IMR-90 (cell line): ENCODE measurements around the gene MPPED1. TPM values are rescaled to one million over a fixed set of nuclear protein-coding genes. Genes with fewer than 3 reads are reported as not detected.

ENCODE experiments used
- ATAC-seq: fragments of 200-7000 bp; cut with Tn5 transposase; 2 replicates; pipeline ENCODE4 v1.9.1; 2020; ENCODE audit warnings: low read depth, mild to moderate bottlenecking, moderate library complexity
- BruUV-seq: library from RNA; stranded (reverse); fragments of 400-500 nt; replicated peaks from 2 replicates; lab custom pipeline; 2021; lab: Mats Ljungman, UMichigan
- CTCF ChIA-PET: fragments of 300-600 bp; formaldehyde crosslinking; extraction: SDS; loops from one replicate; lab custom pipeline; 2021; ENCODE audit warnings: antibody characterized with exemption; lab: Yijun Ruan, JAX
- POLR2A ChIA-PET: fragments of 300-600 bp; sonication (Branson Sonifier 250); formaldehyde crosslinking; loops from one replicate; lab custom pipeline; 2022; ENCODE audit warnings: antibody characterized with exemption; ENCODE audit not compliant: unreplicated experiment; lab: Charles Lee
- DNase-seq: peaks from one replicate; pipeline ENCODE4 v3.0.0; 2013
- H2AFZ ChIP-seq: replicated peaks from 2 replicates; pipeline ENCODE3; 2013; ENCODE audit warnings: low read length, mild to moderate bottlenecking; ENCODE audit not compliant: poor library complexity
- H2AK5ac ChIP-seq: 2 replicates; pipeline ENCODE4 v1.6.1; 2013; ENCODE audit warnings: low read depth, low read length, inconsistent platforms
- H2AK9ac ChIP-seq: replicated peaks from 2 replicates; pipeline ENCODE3; 2013; ENCODE audit warnings: mild to moderate bottlenecking, low read depth, low read length, moderate library complexity; ENCODE audit not compliant: poor library complexity
- H2BK120ac ChIP-seq: 2 replicates; pipeline ENCODE4 v1.6.1; 2013; ENCODE audit warnings: low read depth, low read length, inconsistent platforms
- H2BK15ac ChIP-seq: 3 replicates; pipeline ENCODE4 v1.6.1; 2013; ENCODE audit warnings: low read depth, low read length, inconsistent platforms
- H2BK20ac ChIP-seq: 2 replicates; pipeline ENCODE4 v1.6.1; 2013; ENCODE audit warnings: low read depth, mild to moderate bottlenecking, inconsistent platforms, low read length, moderate library complexity
- H2BK5ac ChIP-seq: 2 replicates; pipeline ENCODE4 v1.6.1; 2013; ENCODE audit warnings: mild to moderate bottlenecking, low read depth, low read length, inconsistent platforms; ENCODE audit not compliant: poor library complexity, severe bottlenecking
- H3K14ac ChIP-seq: replicated peaks from 2 replicates; pipeline ENCODE4 v1.6.1; 2013; ENCODE audit warnings: low read depth, low read length, inconsistent platforms
- H3K18ac ChIP-seq: 2 replicates; pipeline ENCODE4 v1.6.1; 2013; ENCODE audit warnings: low read depth, low read length, control low read depth
- H3K23ac ChIP-seq: 2 replicates; pipeline ENCODE4 v1.6.1; 2013; ENCODE audit warnings: low read depth, low read length, inconsistent platforms
- H3K27ac ChIP-seq: 2 replicates; pipeline ENCODE4 v1.5.1; 2013; ENCODE audit warnings: mild to moderate bottlenecking, control low read depth, low read length; ENCODE audit not compliant: insufficient read depth
- H3K27me3 ChIP-seq: 2 replicates; pipeline ENCODE4 v1.6.1; 2013; ENCODE audit warnings: low read length; ENCODE audit not compliant: control insufficient read depth, insufficient read depth
- H3K36me3 ChIP-seq: 2 replicates; pipeline ENCODE4 v1.6.1; 2013; ENCODE audit warnings: low read length, mixed read lengths; ENCODE audit not compliant: control insufficient read depth, insufficient read depth
- H3K4ac ChIP-seq: 2 replicates; pipeline ENCODE4 v1.6.1; 2013; ENCODE audit warnings: low read depth, low read length, inconsistent platforms
- H3K4me1 ChIP-seq: 2 replicates; pipeline ENCODE4 v1.6.1; 2013; ENCODE audit warnings: low read length, mixed read lengths; ENCODE audit not compliant: control insufficient read depth, insufficient read depth
- H3K4me2 ChIP-seq: 2 replicates; pipeline ENCODE4 v1.6.1; 2013; ENCODE audit warnings: low read depth, mild to moderate bottlenecking, control low read depth, low read length, moderate library complexity
- H3K4me3 ChIP-seq: 2 replicates; pipeline ENCODE4 v1.5.1; 2013; ENCODE audit warnings: low read depth, mild to moderate bottlenecking, control low read depth, low read length, moderate library complexity; ENCODE audit not compliant: insufficient read depth
- H3K56ac ChIP-seq: 2 replicates; pipeline ENCODE4 v1.6.1; 2013; ENCODE audit warnings: low read length, inconsistent platforms; ENCODE audit not compliant: insufficient read depth; ENCODE audit errors: extremely low read depth
- H3K79me1 ChIP-seq, 2 experiments: 2 replicates each; pipeline ENCODE4 v1.6.1; 2013; ENCODE audit warnings: low read length in 2 of 2, inconsistent platforms in 1 of 2, low read depth in 1 of 2
- H3K9ac ChIP-seq: 2 replicates; pipeline ENCODE4 v1.6.1; 2013; ENCODE audit warnings: low read depth, low read length, control low read depth
- H3K9me1 ChIP-seq: 2 replicates; pipeline ENCODE4 v1.6.1; 2013; ENCODE audit warnings: low read length, inconsistent platforms; ENCODE audit not compliant: insufficient read depth
- H3K9me3 ChIP-seq: 2 replicates; pipeline ENCODE4 v1.6.1; 2013; ENCODE audit warnings: low read length; ENCODE audit not compliant: control insufficient read depth, insufficient read depth
- H4K20me1 ChIP-seq: 2 replicates; pipeline ENCODE4 v1.6.1; 2013; ENCODE audit warnings: low read length, inconsistent platforms; ENCODE audit not compliant: insufficient read depth
- H4K5ac ChIP-seq: 2 replicates; pipeline ENCODE4 v1.6.1; 2013; ENCODE audit warnings: mild to moderate bottlenecking, low read depth, low read length, control low read depth
- H4K8ac ChIP-seq, 2 experiments: 2 replicates each; pipeline ENCODE4 v1.6.1; 2013; ENCODE audit warnings: low read depth in 2 of 2, low read length in 2 of 2, control low read depth in 1 of 2, inconsistent platforms in 1 of 2
- H4K91ac ChIP-seq: 2 replicates; pipeline ENCODE4 v1.6.1; 2013; ENCODE audit warnings: low read depth, low read length, inconsistent platforms; ENCODE audit not compliant: insufficient read depth
- CEBPB ChIP-seq: IDR thresholded peaks from 2 replicates; pipeline ENCODE4 v1.6.1; 2012; ENCODE audit warnings: low read depth, low read length, improper control_type of control experiment
- POLR2A ChIP-seq: IDR thresholded peaks from 2 replicates; pipeline ENCODE4 v1.6.1; 2012; ENCODE audit warnings: mild to moderate bottlenecking, low read depth, low read length
- WGBS, 2 experiments: methylation state at CpG; one replicate each; pipeline versions ENCODE4 v1.1.5 to v1.1.7; 2013; ENCODE audit warnings: missing lambda C conversion rate in 2 of 2; ENCODE audit not compliant: insufficient read length in 1 of 2; ENCODE audit errors: extremely low coverage in 2 of 2; 5-methylcytosine and 5-hydroxymethylcytosine counted together
- dilution Hi-C: fragments of 300-500 bp; cut with HindIII; formaldehyde crosslinking; loops from one replicate; pipeline ENCODE4 v1.14.3; 2018; ENCODE audit warnings: low sequenced_read_pairs; ENCODE audit not compliant: unreplicated experiment
- in situ Hi-C: fragments of 300-500 bp; cut with MboI; formaldehyde crosslinking; loops from 3 replicates; pipeline ENCODE4 v1.14.3; 2019; ENCODE audit warnings: low sequenced_read_pairs, inconsistent platforms, mixed read lengths
- intact Hi-C: fragments of 100-400 bp; cut with micrococcal nuclease; formaldehyde crosslinking; loops from 2 replicates; pipeline ENCODE4 v1.10.0; 2022
- polyA plus RNA-seq, 3 experiments: library from polyadenylated mRNA; depleted of rRNA; stranded (reverse); fragments of >200 nt; gene quantifications; 2 replicates each; pipeline ENCODE4 v1.2.3, GENCODE V29; 2012; ENCODE audit warnings: low replicate concordance in 1 of 3
- total RNA-seq: library from RNA; depleted of rRNA; stranded (reverse); fragments of >200 nt; gene quantifications from 2 replicates; pipeline ENCODE4 v1.2.3, GENCODE V29; 2012

Gene MPPED1
- total and polyA plus RNA-seq, 2 of the 4 experiments (the other 2 are of a cell fraction): not detected

GRCh38 chr22:43389227-43389836 lies 22.5 kb upstream of the MPPED1 start:
- no peaks in the 10 kb centered on the region for H3K79me1 ChIP-seq
- WGBS, 2 experiments: no CpG with 5 or more reads among the region's 8 CpGs
- in situ Hi-C loops: loop anchor here (25.0 kb wide), 1 partner anchor 1248 kb away; no protein-coding TSS in a partner anchor
- H3K56ac ChIP-seq: no peak overlapping the region
- H3K36me3 ChIP-seq: no peaks in the 10 kb centered on the region
- H2AFZ ChIP-seq: no peak overlapping the region
- no peak overlapping the region for H2BK15ac ChIP-seq
- no peak overlapping the region for H4K8ac ChIP-seq
- H3K9ac ChIP-seq: no peak overlapping the region
- H3K9me1 ChIP-seq: no peaks in the 10 kb centered on the region
- no peaks in the 10 kb centered on the region for H4K20me1 ChIP-seq
- no peak overlapping the region for H2BK120ac ChIP-seq
- intact Hi-C loops: loop anchor here (2.0 kb wide), 1 partner anchor 557 kb away; no protein-coding TSS in a partner anchor
- H3K27ac ChIP-seq: no peak overlapping the region
- H2AK9ac ChIP-seq: no peak overlapping the region
- no peak overlapping the region for H3K4me2 ChIP-seq
- H3K4me1 ChIP-seq: no peaks in the 10 kb centered on the region
- no peak overlapping the region for H4K5ac ChIP-seq
- no peak for TF ChIP-seq CEBPB
- TF ChIP-seq POLR2A: no peak
- no peak for ATAC-seq
- H2BK5ac ChIP-seq: no peak overlapping the region
- dilution Hi-C loops: no loop called here
- peaks cover 18% of the 10 kb centered on the region; the same call in 1 of the 2 replicates for H3K27me3 ChIP-seq
- H3K4ac ChIP-seq: no peak overlapping the region
- CTCF ChIA-PET: no interaction called here
- no peaks in the 10 kb centered on the region for H3K9me3 ChIP-seq
- H3K14ac ChIP-seq: no peak overlapping the region
- no TSS peak for BruUV-seq
- no peak for DNase-seq
- POLR2A ChIA-PET: no interaction called here
- H3K4me3 ChIP-seq: no peak overlapping the region
- H2AK5ac ChIP-seq: no peak overlapping the region
- H4K91ac ChIP-seq: no peak overlapping the region
- no peak overlapping the region for H3K18ac ChIP-seq
- no peak overlapping the region for H3K23ac ChIP-seq
- H2BK20ac ChIP-seq: no peak overlapping the region
